ENCODE measurements around the gene SH2B3. TPM values are rescaled to one million over a fixed set of nuclear protein-coding genes. Genes with fewer than 3 reads are reported as not detected.

The SH2B3 gene
- total and polyA plus RNA-seq, 2 donors (not counting 1 experiment from before 2014, with no cell fraction given): 21.9 to 69.4 TPM

- Histone ChIP-seq H4K20me1 (ENCODE audit: control insufficient read depth, insufficient read depth, low read length, poor library complexity, severe bottlenecking) (peaks cover 40% of the 10 kb centered on the region), H2AFZ (ENCODE audit: insufficient read depth, low read depth, low read length, poor library complexity, severe bottlenecking) (peak overlapping the region; percentile 56), H3K36me3 (replicated peaks in 1 of 2; ENCODE audit: control extremely low read depth in 1 of 2, control insufficient read depth in 1 of 2, extremely low read depth in 1 of 2, insufficient read depth in 2 of 2, low read length in 1 of 2) (no peaks in the 10 kb centered on the region), H3K27me3 (replicated peaks in 1 of 4; ENCODE audit: control extremely low read depth in 1 of 4, control insufficient read depth in 3 of 4, insufficient read depth in 4 of 4, low read length in 3 of 4) (no peaks in the 10 kb centered on the region), H3K4me1 (ENCODE audit: control insufficient read depth in 2 of 2, insufficient read depth in 2 of 2, low read length in 2 of 2) (peaks cover 58 to 67% of the 10 kb centered on the region in 2 donors), H3K4me2 (replicated peaks; ENCODE audit: low read depth, low read length, poor library complexity, severe bottlenecking) (peak overlapping the region; percentile 95), H3K4me3 (ENCODE audit: control extremely low read depth in 1 of 5, extremely low read depth in 1 of 5, insufficient read depth in 1 of 5, low read depth in 2 of 5, low read length in 4 of 5) (peak overlapping the region in 4 of 5 experiments; percentile 57 to 94 (median 60)), H3K9ac (ENCODE audit: low read length) (peak overlapping the region; percentile 97), H3K9me3 (ENCODE audit: control extremely low read depth in 1 of 3, control insufficient read depth in 2 of 3, insufficient read depth in 1 of 3, low read length in 2 of 3) (no peaks in the 10 kb centered on the region), H3K27ac (ENCODE audit: low read length in 2 of 2) (peak overlapping the region; percentile 73 to 97), H3K79me2 (ENCODE audit: control insufficient read depth, insufficient read depth, low read length) (peaks cover 44% of the 10 kb centered on the region)
- WGBS (ENCODE audit: insufficient coverage): under 1% methylated on average over 59 of the region's 59 CpGs
- ChIA-PET CTCF (interaction anchor here (1.0 to 22.7 kb wide), 6 partner anchors 9 to 124 kb away, joined by 3 to 1472 read pairs (median 14); no protein-coding TSS in a partner anchor), POLR2A (interaction anchor here (0.7 to 1.9 kb wide), 6 partner anchors 28 to 47 kb away, joined by 3 to 4 read pairs (median 3); no protein-coding TSS in a partner anchor)
- Mint-ChIP-seq H3K4me1 (peaks cover 58% of the 10 kb centered on the region), H3K9me3 (ENCODE audit: insufficient read depth) (no peaks in the 10 kb centered on the region), H3K4me3 (peak overlapping the region; percentile 85), H3K27ac (peak overlapping the region; percentile 92), H3K27me3 (no peaks in the 10 kb centered on the region)
- no peak for TF ChIP-seq EZH2 (IDR thresholded peaks at IDR 0.05; ENCODE audit: borderline replicate concordance, insufficient read depth, low read depth, low read length, poor library complexity, severe bottlenecking)
- TF ChIP-seq CTCF (IDR thresholded peaks at IDR 0.05): peak; percentile 81
- ATAC-seq (ENCODE audit: low read depth) (peak; percentile 71), DNase-seq (peak; percentile 100)
- intact Hi-C loops (cut with micrococcal nuclease): loop anchor here (1.0 to 5.0 kb wide), 4 partner anchors 30 to 357 kb away; no protein-coding TSS in a partner anchor
These were observed 419 bp upstream of the SH2B3 start for GRCh38 chr12:111405149-111405858.
